GM18505 (cell line): ENCODE data around the gene GPX7.

Experiments
- ATAC-seq: cut with Tn5 transposase; IDR thresholded peaks from one replicate; pipeline ENCODE4 v1.9.1; 2021; ENCODE audit not compliant: unreplicated experiment
- POLR2A ChIP-seq: IDR thresholded peaks from 4 replicates; pipeline ENCODE4 v1.6.1; 2011; ENCODE audit warnings: borderline replicate concordance; ENCODE audit not compliant: insufficient read depth, insufficient read length; ENCODE audit errors: extremely low read depth

Gene GPX7

DNA sequence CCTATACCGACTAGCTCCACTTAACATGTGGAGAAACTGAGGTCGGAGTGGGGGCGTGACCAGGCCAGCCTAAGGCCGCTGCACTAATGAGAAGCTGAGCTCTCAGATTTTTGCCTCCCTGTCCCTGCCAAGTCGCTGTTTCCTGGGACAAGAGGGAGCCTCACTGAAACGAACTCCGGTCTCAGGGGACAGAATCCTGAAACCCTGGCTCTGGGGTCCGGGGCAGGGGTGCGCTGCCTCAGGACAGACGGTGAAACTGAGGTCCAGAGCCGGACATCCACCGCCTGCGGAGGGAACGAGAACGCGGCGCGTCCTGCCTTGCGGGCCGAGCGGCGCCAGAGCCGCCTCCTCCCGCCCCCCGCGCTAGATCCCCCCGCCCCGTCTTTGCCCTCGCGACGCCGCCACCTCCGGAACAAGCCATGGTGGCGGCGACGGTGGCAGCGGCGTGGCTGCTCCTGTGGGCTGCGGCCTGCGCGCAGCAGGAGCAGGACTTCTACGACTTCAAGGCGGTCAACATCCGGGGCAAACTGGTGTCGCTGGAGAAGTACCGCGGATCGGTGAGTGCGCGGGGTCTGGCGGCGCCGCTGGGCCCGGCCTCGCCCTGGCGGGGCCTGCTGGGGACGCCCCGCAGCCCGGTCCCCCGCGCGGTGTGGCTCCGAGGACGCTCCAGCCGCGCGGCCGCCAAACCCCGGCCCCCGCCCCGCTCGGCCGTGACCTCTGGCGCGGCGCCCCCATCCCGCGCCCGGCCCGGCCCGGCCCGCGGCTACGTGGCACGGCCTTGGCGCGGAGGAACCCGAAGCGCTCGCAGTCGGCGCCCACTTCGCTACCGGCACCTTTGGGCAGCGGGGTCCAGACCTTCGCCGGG, at the start of gene GPX7:
TSS of gene GPX7 (plus strand) at position 381 of the 865 bp plus-strand sequence. CDS start at position 420, 39 bp downstream.
- ATAC-seq, result no peak
- TF ChIP-seq POLR2A, result no peak

DNA sequence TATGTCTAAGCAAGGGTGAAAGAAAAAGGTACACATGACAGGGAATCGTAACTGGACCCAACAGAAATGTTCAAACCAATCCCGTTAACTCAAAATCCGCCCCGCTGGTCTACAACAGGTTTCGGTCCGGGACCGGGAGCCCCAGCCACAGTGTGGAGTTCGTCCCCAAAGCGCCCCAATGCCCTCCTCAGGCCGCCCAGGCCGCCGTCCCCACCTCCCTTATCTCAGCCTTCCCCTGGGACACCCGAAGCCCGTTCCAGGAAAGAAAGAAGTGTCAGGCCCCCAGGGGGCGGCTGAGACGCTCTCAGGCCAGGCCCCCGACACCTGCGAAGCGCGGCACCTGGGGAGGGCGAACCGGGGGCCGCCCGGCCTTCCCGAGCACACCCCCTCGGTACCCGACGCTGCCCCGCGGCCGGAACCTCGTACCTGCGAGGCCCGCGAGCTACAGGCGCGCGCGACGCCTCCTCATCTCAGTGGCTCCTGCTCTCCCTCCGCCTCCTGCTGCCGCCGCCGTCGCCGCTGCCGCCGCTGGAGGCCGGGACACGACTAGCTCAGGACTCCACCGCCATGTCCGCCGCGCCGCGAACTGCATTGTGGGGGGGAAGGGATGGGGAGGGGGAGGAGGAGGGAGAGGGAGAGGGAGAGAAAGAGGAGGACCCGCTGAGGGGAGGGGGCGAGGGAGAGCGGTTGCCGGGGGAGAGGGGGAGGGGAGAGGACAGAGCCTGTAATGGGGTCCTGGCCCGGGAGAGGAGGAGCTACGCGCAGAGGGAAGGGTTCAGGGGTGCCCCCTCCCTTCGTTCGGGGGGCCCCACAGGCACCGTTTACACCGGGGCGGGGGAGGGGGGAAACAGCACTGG, 49.4 kb upstream of the GPX7 start, which contains the start of gene TUT4:
TSS of gene TUT4 (minus strand) at position 588 of the 857 bp plus-strand sequence. CDS start 26,812 bp downstream, outside the sequence.
- TF ChIP-seq POLR2A, result peak; percentile 57
- peak; percentile 47 for ATAC-seq

DNA sequence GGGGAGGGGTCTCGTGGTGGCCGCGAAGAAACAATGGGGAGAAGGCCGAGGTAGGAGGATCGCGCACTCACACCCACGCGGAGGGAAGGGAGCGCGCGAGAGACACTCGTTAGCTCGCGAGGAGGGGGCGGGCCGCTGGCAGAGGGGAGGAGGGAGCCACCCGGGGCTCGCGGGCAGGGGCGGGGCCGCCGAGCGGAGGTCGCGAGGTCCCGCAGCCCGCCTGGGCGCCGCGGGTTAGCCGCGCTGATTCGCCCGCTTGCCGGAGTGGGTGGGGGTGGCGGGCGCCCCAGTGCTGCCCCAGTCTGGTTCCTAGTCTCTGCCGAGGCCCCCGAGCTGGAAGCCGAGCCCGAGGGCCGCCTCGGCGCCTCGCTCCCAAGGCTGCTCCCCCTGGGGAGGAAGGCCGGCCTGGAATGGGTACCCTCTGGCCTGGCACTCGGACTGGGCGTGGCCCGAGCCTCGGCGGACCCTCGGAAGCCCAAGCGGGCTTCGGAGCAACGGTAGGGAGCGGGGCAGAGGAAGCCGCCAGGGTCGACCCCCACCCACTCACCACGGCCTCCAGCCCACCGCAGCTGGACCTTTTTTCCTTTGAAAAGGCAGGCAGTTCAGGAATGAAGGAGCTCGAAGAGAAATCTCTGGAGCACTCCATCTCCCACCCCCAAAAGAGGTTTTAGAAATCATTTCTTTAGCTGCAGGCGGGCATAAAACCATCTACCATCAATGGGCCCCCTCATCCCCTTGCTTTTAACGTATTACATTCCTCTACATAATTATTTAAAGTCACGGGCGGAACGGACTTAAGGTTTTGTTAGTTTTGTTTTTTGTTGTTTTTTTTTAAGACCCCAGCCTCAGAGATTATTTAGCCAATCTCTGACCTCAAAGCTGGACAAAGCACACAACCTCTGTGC, 48.6 kb upstream of the GPX7 start:
- peak; percentile 62 for TF ChIP-seq POLR2A
- peak; percentile 68 for ATAC-seq

DNA sequence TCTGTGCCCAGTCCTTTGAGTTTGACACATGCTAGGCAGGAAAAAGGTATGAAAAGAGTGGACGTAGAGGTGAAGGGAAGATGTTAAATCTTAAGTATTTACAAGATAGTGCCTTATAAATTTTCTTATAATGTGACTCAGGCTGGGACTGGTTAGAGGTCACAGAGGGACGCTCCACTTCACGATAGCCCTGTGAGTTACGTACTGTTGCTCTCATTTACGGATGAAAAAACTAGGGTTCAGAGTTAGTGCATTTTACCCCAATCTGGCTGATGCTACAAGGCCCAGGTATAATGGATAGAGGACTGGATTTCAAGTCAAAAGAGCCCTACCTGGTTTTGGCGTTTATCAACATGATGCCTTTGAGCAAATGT, 47.9 kb upstream of the GPX7 start:
- TF ChIP-seq POLR2A, result no peak
- ATAC-seq, result no peak

DNA sequence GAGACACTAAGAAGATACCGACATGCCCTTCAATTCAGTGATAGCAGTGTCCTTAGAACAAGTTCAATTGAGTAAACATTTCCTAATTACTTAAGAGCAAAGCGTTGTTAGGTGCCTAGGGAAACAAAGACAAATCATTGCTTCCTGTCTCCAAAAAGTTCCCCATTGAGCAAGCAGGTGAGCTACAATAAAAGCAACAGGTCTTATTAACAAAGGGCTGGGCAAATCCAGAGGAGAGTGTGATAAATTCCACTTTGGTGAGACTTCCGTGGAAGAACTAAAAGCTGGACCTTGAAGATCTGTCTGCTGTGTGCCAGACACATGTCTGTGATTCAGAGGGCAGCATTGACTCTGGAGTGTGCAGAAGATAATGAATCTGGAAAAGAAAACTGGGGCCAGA, 47.4 kb upstream of the GPX7 start:
- no peak for TF ChIP-seq POLR2A
- no peak for ATAC-seq

DNA sequence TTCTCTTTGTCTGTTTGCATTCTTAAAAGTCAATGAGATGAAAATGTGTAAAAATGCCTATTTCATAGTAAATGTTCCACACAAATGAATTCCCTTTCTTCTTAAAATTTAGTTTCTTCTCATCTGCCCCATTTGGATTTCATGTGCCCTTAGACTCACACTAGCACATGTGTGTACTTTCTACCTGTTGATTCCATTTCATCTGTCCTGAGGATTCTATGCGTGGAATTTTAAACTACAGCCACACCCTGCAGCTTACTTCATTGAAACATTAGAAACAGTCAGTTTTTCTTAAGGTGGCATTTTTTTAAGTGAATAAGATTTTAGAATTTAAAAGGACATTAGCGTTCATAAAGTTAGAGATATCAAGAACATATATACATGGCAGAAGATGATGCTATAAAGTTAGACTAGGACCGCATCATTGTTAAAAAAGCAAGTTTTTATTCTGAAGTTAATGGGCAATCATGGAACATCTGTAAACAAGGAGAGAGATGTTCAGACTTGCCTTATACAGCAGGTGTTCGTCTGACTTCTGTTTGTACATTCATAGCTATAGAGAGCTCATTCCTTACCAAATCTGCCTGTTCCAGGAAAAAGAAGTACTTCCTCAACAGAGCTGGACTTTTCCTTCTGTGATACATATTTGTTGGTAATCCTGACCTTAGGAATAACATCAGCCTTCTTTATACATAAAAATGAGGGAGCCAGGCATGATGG, 45.4 kb upstream of the GPX7 start:
- no peak for TF ChIP-seq POLR2A
- no peak for ATAC-seq

DNA sequence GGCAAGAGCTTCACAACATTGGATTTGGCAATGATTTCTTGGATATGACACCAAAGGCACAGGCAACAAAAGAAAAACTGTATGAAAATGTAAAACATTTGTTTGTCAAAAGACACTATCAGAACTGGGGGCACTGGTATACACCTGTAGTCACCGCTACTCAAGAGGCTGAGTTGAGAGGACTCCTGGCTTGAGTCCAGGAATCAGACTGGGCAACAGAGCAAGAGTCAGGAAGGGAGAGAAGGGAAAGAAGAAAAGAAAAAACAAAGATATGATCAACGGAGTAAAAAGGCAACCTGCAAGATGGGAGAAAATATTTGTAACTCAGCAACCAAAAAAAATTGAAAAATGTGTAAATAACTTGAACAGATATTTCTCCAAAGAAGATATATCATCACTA, 43.2 kb upstream of the GPX7 start:
- no peak for ATAC-seq

DNA sequence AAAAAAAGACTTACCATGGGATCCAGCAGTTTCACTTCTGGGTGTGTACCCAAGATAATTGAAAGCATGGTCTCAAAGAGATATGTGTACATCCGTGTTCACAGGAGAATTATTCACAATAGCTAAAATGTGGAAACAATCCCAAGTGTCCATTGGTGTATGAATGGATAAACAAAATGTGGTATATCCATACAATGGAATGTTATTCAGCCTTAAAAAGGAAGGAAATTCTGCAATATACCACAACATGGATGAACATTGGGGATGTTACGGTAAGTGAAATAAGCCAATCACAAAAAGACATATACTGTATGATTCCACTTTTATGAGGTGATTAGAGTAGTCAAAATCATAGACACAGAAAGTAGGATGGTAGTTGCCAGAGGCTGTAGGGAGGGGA, 42.3 kb upstream of the GPX7 start:
- no peak for ATAC-seq
- TF ChIP-seq POLR2A, result no peak

More for the DNA sequence above, 43.2 kb upstream of the GPX7 start:
- no peak for TF ChIP-seq POLR2A

DNA sequence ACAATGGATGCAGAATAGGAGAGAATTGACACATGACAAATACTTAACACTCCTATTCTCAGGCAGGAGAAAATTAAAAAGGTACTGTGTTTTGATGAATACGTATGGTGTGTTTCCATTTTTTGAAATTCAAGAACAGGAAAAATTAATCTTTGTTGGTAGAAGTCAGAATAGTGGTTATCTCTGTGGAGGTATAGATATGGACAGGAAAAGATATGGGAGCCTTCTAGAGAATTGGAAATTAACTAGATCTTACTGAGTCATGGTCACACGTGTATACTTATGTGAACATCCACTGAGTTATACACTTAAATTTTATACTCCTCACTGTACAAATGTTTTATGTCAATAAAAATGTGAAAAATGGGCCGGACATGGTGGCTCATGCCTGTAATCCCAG, 39.4 kb upstream of the GPX7 start:
- ATAC-seq, result no peak

DNA sequence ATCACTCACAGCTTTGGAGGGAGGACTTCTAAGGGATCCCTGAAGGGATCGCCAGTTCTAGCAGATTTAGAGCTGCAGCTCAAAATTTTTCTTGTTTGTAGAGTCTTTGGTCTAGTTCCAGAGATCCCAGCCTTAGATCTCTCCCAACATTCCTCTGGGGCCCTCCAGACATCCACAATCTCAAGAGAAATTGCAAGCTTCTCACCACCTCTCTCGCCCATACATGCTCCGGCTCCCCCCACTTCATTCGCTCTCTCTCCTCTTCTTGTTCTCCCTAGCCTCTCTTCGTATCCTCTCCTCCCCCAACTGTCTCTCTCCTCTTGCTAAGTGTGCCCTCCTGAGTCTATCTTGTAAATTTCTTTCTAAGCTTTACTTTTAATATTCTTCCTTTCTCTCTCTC, 34.2 kb upstream of the GPX7 start:
- no peak for TF ChIP-seq POLR2A
- no peak for ATAC-seq

More for the DNA sequence above, 39.4 kb upstream of the GPX7 start:
- TF ChIP-seq POLR2A, result no peak

DNA sequence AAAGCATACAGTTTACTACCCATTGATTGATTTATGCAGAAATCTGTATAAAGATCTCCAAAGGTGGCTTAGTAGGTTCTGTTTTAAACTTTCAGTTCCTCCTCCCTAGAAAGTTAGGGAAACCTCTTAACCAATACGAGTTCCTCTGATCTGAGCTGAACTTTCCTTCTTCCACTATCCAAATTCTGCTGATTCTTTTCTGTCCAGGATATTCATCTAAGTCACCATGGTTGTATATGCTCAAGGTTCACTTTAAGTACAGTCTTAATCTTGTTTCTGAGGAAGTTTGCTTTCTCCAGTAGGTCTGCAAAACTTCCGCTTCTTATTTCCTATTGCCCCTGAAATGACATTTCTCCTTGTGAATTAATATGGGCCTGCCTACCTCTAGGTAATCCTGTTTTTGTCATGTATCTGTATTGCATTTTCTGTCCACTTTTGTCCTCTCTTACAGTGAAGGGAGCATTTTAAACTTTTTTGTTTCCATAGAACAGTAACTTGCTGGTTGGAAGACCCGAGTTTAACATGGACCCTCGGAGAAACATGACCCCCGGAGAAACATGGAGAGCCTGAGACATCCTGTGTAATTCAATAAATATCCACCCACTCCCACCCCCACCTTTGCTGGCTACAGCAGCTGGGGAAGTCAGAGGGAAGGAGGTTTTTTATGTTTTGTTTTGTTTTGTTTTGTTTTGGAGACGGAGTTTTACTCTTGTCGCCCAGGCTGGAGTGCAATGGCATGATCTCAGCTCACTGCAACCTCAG, 32.5 kb upstream of the GPX7 start:
- no peak for TF ChIP-seq POLR2A
- ATAC-seq, result no peak
